ENCODE results near the gene MYOF. TPM values are rescaled to one million over a fixed set of nuclear protein-coding genes. Genes with fewer than 3 reads are reported as not detected.

MYOF gene
- total and polyA plus RNA-seq, 2 donors (not counting 1 experiment from before 2014, with no cell fraction given) = 298 to 314 TPM

DNA sequence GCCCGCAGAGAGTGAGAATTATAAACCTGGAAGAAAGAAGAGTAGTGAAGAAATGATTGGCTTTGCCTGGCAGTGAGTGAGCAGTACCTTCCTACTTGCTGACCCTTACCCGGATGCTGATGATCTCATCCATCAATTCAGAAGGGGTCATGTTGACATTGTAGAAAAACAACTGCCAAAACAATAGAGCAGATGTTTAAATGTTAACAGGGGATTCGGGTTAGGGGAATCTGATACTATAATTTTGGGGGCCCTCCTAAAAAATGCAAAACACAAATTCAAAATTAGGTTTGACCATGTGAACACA lies 78.1 kb downstream of the MYOF start:
- Histone ChIP-seq H3K4me3 (replicated peaks in 1 of 4; ENCODE audit: control extremely low read depth in 1 of 4, insufficient read depth in 1 of 4, low read depth in 3 of 4, low read length in 4 of 4) (no peak overlapping the region), H3K9ac (ENCODE audit: insufficient read depth, low read length) (no peak overlapping the region), H3K4me2 (ENCODE audit: extremely low read depth, insufficient read depth, low read length) (no peak overlapping the region), H4K20me1 (ENCODE audit: control insufficient read depth, extremely low read depth, insufficient read depth, low read length) (no peaks in the 10 kb centered on the region), H3K27ac (ENCODE audit: insufficient read depth, low read length) (no peak overlapping the region), H3K79me2 (ENCODE audit: control insufficient read depth, insufficient read depth, low read length) (no peaks in the 10 kb centered on the region), H3K4me1 (ENCODE audit: control insufficient read depth, extremely low read depth, insufficient read depth, low read length) (no peaks in the 10 kb centered on the region), H3K9me3 (ENCODE audit: control insufficient read depth, insufficient read depth, low read depth, low read length) (no peaks in the 10 kb centered on the region), H3K27me3 (ENCODE audit: control insufficient read depth, insufficient read depth, low read length) (no peaks in the 10 kb centered on the region), H3K36me3 (ENCODE audit: control insufficient read depth, insufficient read depth, low read length) (peaks cover 27% of the 10 kb centered on the region), H2AFZ (ENCODE audit: low read length) (no peak overlapping the region)
- no peak for DNase-seq (ENCODE audit: low read depth in 2 of 2)
- no peak for TF ChIP-seq EZH2 (IDR thresholded peaks at IDR 0.05; ENCODE audit: low read length, missing control alignments)

DNA sequence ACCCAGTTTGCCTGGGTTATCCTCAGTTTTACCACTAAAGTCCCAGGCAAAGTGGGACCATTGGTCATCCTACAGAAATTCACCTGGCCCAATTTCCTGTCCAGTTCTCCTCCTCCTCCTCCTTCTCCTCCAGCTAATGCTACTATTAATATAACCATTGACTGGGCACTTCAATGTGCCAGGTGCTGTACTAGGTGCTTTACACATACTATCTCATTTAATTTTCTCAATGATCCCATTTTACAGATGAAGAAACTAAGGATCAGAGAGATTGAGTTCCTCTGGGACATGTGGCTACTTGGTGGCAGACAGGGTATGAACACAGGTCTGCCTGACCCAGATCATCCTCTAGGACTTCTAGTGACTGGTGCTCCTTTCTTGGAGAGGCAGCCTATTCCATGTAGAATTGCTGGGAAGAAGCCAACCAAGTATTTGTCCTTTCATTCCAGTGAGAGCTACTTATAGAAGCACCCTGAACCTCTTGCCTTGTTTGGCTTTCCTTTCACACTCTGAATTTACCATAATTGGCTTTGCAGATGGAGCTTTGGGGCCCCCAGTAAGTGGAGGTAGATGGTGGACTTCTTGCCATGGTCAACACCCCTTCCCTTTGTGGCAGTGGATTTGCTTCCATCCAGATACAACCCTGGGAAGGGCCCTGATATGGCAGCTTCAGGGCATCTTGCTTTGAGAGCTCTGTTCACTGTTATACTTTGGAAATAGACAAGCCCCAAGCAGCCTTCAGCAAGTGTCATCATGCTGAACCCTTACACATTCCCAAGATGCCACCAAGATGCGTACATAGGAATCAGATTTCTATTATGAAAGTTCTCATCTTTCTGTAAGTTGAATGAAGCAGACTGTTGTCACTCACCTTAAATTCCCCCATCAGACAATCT lies 78.7 kb downstream of the MYOF start:
- TF ChIP-seq, protein P1, sequence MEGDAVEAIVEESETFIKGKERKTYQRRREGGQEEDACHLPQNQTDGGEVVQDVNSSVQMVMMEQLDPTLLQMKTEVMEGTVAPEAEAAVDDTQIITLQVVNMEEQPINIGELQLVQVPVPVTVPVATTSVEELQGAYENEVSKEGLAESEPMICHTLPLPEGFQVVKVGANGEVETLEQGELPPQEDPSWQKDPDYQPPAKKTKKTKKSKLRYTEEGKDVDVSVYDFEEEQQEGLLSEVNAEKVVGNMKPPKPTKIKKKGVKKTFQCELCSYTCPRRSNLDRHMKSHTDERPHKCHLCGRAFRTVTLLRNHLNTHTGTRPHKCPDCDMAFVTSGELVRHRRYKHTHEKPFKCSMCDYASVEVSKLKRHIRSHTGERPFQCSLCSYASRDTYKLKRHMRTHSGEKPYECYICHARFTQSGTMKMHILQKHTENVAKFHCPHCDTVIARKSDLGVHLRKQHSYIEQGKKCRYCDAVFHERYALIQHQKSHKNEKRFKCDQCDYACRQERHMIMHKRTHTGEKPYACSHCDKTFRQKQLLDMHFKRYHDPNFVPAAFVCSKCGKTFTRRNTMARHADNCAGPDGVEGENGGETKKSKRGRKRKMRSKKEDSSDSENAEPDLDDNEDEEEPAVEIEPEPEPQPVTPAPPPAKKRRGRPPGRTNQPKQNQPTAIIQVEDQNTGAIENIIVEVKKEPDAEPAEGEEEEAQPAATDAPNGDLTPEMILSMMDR (conservative IDR thresholded peaks at IDR 0.05 in 1 of 2, IDR thresholded peaks at IDR 0.05 in 1 of 2; ENCODE audit: low read depth in 1 of 2, low read length in 2 of 2) = no peak
- no peak for TF ChIP-seq EZH2 (IDR thresholded peaks at IDR 0.05; ENCODE audit: low read length, missing control alignments)
- Histone ChIP-seq H3K27me3 (ENCODE audit: control insufficient read depth, insufficient read depth, low read length) (no peaks in the 10 kb centered on the region), H2AFZ (ENCODE audit: low read length) (no peak overlapping the region), H3K27ac (ENCODE audit: insufficient read depth, low read length) (peak overlapping the region; percentile 10), H3K79me2 (ENCODE audit: control insufficient read depth, insufficient read depth, low read length) (no peaks in the 10 kb centered on the region), H4K20me1 (ENCODE audit: control insufficient read depth, extremely low read depth, insufficient read depth, low read length) (no peaks in the 10 kb centered on the region), H3K9me3 (ENCODE audit: control insufficient read depth, insufficient read depth, low read depth, low read length) (no peaks in the 10 kb centered on the region), H3K36me3 (ENCODE audit: control insufficient read depth, insufficient read depth, low read length) (peaks cover 22% of the 10 kb centered on the region), H3K4me3 (replicated peaks in 1 of 4; ENCODE audit: control extremely low read depth in 1 of 4, insufficient read depth in 1 of 4, low read depth in 3 of 4, low read length in 4 of 4) (no peak overlapping the region), H3K4me1 (ENCODE audit: control insufficient read depth, extremely low read depth, insufficient read depth, low read length) (no peaks in the 10 kb centered on the region), H3K9ac (ENCODE audit: insufficient read depth, low read length) (no peak overlapping the region), H3K4me2 (ENCODE audit: extremely low read depth, insufficient read depth, low read length) (no peak overlapping the region)
- DNase-seq (ENCODE audit: low read depth in 2 of 2) = no peak

DNA sequence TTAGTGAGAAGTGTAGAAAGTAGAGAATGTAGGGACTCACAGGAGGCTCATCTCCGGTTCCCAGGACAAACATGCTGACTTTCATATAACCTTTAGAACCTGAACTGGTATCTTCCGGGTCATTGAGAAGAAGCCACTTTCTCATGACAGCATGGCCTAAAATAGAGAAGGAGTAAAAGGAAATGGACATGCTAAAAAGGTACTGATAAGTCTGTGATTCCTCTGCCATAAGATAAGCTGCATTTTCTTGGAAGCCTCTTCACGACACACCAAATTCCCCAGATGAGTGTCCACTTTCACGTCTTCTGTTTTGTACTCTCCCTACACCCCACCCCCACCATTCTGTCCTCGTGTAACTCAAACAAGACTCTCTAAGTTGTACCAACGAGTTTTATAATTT lies 79.9 kb downstream of the MYOF start:
- H3K4me2 ChIP-seq (ENCODE audit: extremely low read depth, insufficient read depth, low read length) = no peak overlapping the region
- no peak overlapping the region for H3K27ac ChIP-seq (ENCODE audit: insufficient read depth, low read length)
- no peak overlapping the region for H3K9ac ChIP-seq (ENCODE audit: insufficient read depth, low read length)
- no peak for DNase-seq (ENCODE audit: low read depth in 2 of 2)
- H3K4me1 ChIP-seq (ENCODE audit: control insufficient read depth, extremely low read depth, insufficient read depth, low read length) = peaks cover 6% of the 10 kb centered on the region
- no peak overlapping the region for H3K4me3 ChIP-seq (replicated peaks in 1 of 4; ENCODE audit: control extremely low read depth in 1 of 4, insufficient read depth in 1 of 4, low read depth in 3 of 4, low read length in 4 of 4)
- H3K79me2 ChIP-seq (ENCODE audit: control insufficient read depth, insufficient read depth, low read length) = no peaks in the 10 kb centered on the region
- no peaks in the 10 kb centered on the region for H3K9me3 ChIP-seq (ENCODE audit: control insufficient read depth, insufficient read depth, low read depth, low read length)
- H3K27me3 ChIP-seq (ENCODE audit: control insufficient read depth, insufficient read depth, low read length) = no peaks in the 10 kb centered on the region
- no peak for TF ChIP-seq EZH2 (IDR thresholded peaks at IDR 0.05; ENCODE audit: low read length, missing control alignments)
- TF ChIP-seq, protein P1 (conservative IDR thresholded peaks at IDR 0.05 in 1 of 2, IDR thresholded peaks at IDR 0.05 in 1 of 2; ENCODE audit: low read depth in 1 of 2, low read length in 2 of 2) = no peak
- peaks cover 25% of the 10 kb centered on the region for H3K36me3 ChIP-seq (ENCODE audit: control insufficient read depth, insufficient read depth, low read length)
- H4K20me1 ChIP-seq (ENCODE audit: control insufficient read depth, extremely low read depth, insufficient read depth, low read length) = no peaks in the 10 kb centered on the region
- H2AFZ ChIP-seq (ENCODE audit: low read length) = no peak overlapping the region
